GM15510 (cell line): ENCODE measurements around the gene RRAS2.

Experiments
- POLR2A ChIP-seq: IDR thresholded peaks from 3 replicates; pipeline ENCODE4 v1.6.1; 2011; ENCODE audit warnings: borderline replicate concordance; ENCODE audit not compliant: insufficient read length; ENCODE audit errors: extremely low read depth

Gene RRAS2

DNA sequence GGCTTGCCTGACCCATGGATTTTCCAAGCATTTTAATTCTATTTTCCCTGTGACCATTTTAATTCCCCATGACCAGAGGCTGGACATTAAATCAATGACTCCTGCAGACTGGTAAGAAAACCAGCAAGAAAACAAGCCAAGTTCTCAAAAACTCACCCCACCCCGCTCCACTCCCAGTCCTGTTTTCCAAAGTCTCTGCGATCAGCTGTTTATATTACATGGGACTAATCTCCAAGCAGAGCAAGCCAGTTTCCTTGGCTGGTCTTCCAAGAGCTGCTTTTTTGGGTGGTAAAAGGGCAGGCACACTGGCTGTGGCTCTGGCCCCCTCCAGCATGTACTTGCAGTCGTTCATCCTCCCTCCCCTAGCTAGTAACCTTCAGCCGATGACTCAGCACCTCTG is 97.9 kb downstream of the RRAS2 start:
- TF ChIP-seq POLR2A, result no peak

DNA sequence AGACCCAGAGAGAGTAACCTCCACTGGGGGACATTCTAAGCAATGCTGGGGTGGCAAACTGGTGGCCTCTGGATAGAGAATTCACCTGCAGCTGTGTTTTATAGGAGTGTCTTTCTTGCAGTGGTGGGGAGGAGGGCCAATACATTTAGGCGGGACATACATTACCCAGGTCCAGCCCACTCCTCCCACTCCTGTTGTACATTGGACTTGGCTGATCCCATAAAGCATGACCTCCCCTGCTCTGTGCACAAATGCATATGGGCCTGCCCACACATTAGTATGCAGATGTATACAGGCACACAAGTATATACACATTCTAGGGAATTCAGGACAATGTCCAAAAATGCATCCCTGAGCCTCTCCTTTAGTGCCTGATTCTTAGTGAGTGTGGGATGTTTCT is 99.1 kb downstream of the RRAS2 start:
- no peak for TF ChIP-seq POLR2A

GRCh38 chr11:14259186-14259784 is 99.7 kb downstream of the RRAS2 start:
- no peak for TF ChIP-seq POLR2A

GRCh38 chr11:14258221-14258935 is 100.6 kb downstream of the RRAS2 start:
- no peak for TF ChIP-seq POLR2A

DNA sequence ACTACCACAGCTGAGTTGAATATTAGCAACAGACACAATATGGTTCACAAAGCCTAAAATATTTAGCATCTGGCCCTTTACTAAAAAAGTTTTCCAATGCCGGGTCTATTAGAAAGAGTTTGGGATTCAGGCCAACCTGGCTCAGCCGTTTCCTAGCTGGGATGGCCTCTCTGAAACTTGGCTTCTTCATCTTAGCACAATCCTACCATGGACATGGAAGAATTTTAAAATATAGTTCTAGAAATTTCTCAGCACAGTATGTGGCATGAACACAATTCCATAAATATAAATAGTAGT is 103.8 kb downstream of the RRAS2 start:
- TF ChIP-seq POLR2A, result no peak

DNA sequence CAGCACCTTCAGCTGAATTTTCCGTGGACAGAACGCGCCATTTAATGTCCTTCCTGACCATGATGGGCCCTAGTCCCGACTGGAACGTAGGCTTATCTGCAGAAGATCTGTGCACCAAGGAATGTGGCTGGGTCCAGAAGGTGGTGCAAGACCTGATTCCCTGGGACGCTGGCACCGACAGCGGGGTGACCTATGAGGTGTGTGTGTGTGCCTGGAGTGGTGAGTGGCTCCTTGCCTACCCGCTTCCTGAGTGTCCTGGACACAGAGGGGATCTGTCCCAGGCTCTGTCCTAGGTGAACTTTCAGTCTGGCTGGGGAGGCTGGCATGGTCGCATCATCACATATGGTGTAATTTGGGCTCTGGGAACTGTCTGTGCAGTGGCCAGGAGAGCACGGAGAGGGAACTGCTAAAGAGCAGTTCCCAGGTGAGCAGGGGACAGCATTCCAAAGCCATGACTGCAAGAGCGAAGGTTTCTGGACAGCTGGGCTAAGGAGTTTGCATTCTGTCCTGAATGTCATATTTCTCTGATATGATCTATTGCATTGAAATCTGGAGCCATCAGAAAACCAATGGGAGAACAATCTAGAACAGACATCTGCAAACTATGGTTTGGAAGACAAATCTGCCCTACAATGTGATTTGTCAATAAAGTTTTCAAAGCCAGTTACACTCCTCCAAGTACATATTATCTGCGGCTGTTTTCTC is 104.3 kb downstream of the RRAS2 start:
- TF ChIP-seq POLR2A, result no peak

DNA sequence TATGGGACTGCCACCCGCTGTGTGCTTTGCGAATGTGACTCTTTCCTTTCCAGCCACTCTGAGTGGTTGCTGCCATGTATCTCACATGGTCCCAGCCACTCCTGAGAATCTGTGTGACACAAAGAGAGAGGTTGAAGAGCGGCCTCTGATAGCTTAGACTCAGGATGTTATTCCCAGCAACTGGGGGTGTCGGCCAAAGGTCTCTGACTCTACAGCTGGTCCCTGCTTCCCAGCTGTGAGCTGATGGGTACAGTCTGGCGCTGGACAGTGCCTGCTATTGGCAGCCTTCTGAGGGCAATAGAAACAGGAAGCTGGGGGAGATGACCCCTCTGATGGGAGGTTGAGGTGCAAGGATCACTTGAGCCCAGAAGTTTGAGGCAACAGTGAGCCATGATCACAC is 105.1 kb downstream of the RRAS2 start:
- TF ChIP-seq POLR2A, result no peak

DNA sequence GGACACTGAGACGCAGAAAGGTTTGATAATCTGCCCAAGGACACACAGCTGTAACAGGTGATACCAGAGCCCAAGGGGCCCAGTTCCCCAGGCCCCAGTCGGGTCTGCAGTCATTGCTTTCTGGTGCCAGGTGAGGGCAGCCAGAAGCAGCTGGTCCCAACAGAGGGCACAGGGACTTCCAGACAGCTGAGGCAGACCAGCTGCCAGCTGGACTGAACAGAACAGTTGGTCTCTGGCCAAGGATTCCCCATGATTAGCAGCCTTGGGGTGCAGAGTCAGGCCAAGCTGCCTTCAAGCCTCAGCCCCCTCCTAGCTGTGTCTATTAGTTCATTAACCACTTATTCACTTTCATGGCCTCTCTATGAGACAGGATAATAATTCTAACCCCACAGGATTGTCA is 105.6 kb downstream of the RRAS2 start:
- TF ChIP-seq POLR2A, result no peak

DNA sequence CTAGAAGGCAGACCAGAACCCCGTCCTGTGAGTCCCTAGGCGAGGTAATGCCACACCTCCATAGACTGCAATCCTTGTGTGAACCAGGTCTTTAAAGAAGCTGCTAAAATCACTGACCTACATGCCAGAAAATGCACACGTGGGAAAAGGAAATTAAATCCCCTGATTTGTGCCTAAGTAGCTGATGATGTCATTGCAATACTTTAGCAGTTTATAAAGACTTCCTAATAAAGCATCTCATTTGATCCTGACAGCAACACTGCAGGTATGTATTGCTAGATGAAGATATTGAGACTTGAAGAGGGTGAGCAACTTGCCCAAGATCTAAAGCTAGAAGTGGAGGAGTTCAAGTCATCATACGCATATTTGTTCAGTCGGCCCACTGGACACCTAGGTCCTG is 107.2 kb downstream of the RRAS2 start:
- TF ChIP-seq POLR2A, result no peak

GRCh38 chr11:14249121-14249963 is 109.6 kb downstream of the RRAS2 start:
- TF ChIP-seq POLR2A, result no peak

GRCh38 chr11:14248580-14248981 is 110.4 kb downstream of the RRAS2 start:
- TF ChIP-seq POLR2A, result no peak

DNA sequence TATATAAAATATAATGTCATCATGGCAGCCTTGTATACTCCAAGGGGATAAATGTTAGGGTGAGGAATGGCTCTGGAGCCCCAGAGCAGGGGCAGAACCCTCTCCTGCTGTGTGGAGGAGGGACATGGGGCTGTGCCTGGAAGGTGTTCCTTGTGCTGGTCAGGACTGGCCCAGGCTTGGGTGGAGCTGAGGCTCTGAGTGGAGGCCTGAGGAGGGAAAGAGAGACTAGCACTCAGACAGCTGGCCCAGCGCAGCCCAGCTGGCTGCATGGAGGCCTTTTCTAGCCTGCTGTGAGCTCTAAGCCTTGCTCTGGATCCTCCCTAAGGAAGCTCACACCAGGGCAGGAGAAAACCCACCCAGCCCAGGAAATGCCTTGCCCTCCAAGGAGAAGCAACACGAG is 113.5 kb downstream of the RRAS2 start:
- TF ChIP-seq POLR2A, result no peak

DNA sequence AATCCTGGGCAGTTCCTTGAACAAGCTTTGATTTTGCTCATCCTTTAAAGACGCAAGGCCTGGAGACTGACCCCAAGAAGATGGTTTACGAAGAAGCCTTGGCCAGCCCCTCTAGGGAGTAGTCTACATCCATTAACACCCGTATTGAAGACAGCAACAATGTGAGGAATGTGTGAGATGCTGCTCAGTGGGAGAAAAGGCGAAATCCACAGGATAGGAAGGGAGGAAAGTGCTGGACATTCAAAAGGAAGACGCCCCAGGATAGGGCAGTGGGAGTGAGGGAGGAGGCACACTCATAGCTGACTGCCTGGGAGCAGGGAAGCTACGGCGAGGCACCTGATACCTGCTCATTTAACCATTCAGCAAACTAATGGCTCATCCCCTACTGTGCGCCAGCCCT is 114.1 kb downstream of the RRAS2 start:
- TF ChIP-seq POLR2A, result no peak

DNA sequence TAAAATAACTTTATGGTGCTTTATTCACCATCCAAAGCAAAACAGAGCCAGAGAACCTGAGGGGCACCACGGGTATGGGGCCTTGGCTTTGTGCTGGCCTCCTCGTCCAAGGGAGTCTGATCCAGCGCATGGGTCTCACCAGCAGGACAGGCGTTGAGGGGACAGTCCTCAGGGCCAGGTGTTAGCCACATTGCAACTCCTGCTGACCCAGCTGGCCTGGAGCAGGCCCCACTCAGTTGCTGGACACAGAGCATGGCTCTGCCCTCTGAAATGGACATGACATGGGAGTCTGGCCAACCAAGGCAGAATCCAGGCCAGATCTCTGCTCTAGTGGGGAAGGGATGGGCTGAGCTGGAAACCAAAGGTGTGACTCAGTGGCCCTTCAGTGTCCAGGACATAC is 116.2 kb downstream of the RRAS2 start:
- no peak for TF ChIP-seq POLR2A

DNA sequence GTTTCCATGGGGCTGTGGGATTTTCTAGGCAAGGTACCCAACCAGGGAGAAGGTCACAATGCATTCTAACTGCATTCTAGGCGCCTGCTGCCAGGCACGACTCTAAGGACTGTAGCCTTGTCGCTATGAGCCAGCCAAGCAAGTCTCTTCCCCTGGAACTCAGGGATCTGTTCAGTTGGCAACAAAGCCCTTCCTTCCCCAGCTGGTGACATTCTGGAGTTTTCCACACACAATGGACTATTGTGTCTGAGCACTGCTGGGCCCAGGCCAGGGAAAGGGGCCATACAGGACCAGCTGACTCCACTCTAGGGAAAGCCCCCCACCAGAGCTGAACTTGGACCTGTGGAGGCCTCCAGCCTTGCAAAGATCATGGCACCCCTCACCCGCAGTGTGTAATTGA is 116.8 kb downstream of the RRAS2 start:
- no peak for TF ChIP-seq POLR2A
